Lower lobe of right lung (tissue), 2 donors: ENCODE results near the gene CLN6. TPM values are rescaled to one million over a fixed set of nuclear protein-coding genes. Genes with fewer than 3 reads are reported as not detected.
A peak's percentile ranks its signal among the peaks of the same experiment; 100 is the strongest.

Experiments used
- ATAC-seq, 2 donors: fragments of 200-7000 bp; cut with Tn5 transposase; one replicate each; pipeline ENCODE4 v1.9.1; 2020 to 2022; ENCODE audit warnings: mild to moderate bottlenecking in 2 of 2, moderate library complexity in 2 of 2
- DNase-seq: peaks from one replicate; pipeline ENCODE4 v3.0.0-alpha.2; 2020
- H3K27ac ChIP-seq: fragments of 200-600 bp; one replicate; pipeline ENCODE4 v1.8.0; 2022
- H3K27me3 ChIP-seq: fragments of 200-600 bp; one replicate; pipeline ENCODE4 v1.8.0; 2022; ENCODE audit warnings: low read depth
- H3K36me3 ChIP-seq: fragments of 200-600 bp; one replicate; pipeline ENCODE4 v1.8.0; 2022; ENCODE audit warnings: mild to moderate bottlenecking
- H3K4me1 ChIP-seq: fragments of 200-600 bp; one replicate; pipeline ENCODE4 v1.8.0; 2022
- H3K4me3 ChIP-seq: fragments of 200-600 bp; one replicate; pipeline ENCODE4 v1.8.0; 2022; ENCODE audit warnings: mild to moderate bottlenecking
- H3K9me3 ChIP-seq: fragments of 200-600 bp; one replicate; pipeline ENCODE4 v1.8.0; 2022
- CTCF ChIP-seq: fragments of 200-600 bp; IDR thresholded peaks from one replicate; pipeline ENCODE4 v1.8.0; 2022; ENCODE audit warnings: antibody characterized with exemption, mild to moderate bottlenecking
- intact Hi-C: fragments of 100-400 bp; cut with DNase I; formaldehyde crosslinking; loops from one replicate; pipeline ENCODE4 v1.11.0; 2022
- total RNA-seq: library from RNA; stranded (reverse); fragmentation: NEBNext Ultra II Directional; extraction: Animal tissue kit (Norgen Biotek cat#: 25700); gene quantifications from one replicate; pipeline ENCODE4 v1.2.1, GENCODE V29; 2021
- donor health status: DM: no; HTN: yes; CAD: no; lungs with severe emphysema.

Gene CLN6
- total RNA-seq, 1 donor from 2014 or later = 37.9 TPM

DNA sequence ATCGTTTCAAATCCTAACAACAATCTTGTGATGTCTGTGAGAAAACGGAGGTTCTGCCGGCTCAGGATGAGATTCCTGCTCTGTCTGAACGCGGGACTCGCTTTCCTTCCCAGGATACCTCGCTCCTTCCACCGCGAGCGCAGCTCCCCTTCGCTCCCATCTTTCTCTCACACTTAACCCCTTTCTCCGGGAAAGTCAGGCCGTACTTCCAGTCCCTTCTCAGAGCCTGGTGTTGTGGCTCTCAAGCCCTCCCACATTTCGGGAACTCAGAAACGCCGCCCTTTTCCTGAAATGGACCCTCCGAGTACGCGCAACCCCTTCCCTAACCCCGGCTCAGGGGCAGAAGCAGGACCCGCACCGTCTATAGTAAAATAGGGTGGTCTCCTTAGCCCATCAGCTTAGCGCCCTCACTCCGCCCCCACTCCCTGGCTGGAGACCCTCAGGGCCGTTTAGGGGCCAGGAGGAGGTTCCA, 47.6 kb upstream of the CLN6 start:
- H3K9me3 ChIP-seq = no peaks in the 10 kb centered on the region
- H3K4me1 ChIP-seq = peaks cover 56% of the 10 kb centered on the region
- H3K36me3 ChIP-seq = no peaks in the 10 kb centered on the region
- peak; percentile 5 to 41 for ATAC-seq
- no peaks in the 10 kb centered on the region for H3K27me3 ChIP-seq
- H3K4me3 ChIP-seq = peak overlapping the region; percentile 85
- DNase-seq = peak; percentile 53
- intact Hi-C loops = no loop called here
- no peak for TF ChIP-seq CTCF
- peak overlapping the region; percentile 98 for H3K27ac ChIP-seq

DNA sequence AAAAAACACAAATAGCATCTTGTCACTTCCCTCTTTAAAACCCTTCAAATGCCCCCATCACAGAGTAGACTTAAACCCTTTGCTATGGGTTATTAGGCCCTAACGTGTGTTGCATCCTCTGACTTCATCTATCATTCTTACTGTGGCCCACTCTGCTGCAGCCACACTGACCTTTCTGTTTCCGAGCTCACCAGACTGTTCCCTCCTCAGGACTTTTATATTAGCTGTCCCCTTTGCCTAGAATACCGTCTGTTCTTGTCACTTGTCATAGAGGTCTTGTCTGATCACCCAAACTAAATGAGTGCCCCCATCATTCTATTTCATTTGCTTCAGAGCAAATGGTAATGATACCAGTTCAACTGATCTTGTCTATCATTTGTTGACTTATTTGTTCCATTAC, 47.1 kb upstream of the CLN6 start:
- Histone ChIP-seq H3K9me3 (no peaks in the 10 kb centered on the region), H3K36me3 (no peaks in the 10 kb centered on the region), H3K27me3 (no peaks in the 10 kb centered on the region), H3K4me3 (peak overlapping the region; percentile 85), H3K27ac (peak overlapping the region; percentile 98), H3K4me1 (peaks cover 55% of the 10 kb centered on the region)
- ATAC-seq (no peak), DNase-seq (no peak)
- no peak for TF ChIP-seq CTCF
- intact Hi-C loops = no loop called here

DNA sequence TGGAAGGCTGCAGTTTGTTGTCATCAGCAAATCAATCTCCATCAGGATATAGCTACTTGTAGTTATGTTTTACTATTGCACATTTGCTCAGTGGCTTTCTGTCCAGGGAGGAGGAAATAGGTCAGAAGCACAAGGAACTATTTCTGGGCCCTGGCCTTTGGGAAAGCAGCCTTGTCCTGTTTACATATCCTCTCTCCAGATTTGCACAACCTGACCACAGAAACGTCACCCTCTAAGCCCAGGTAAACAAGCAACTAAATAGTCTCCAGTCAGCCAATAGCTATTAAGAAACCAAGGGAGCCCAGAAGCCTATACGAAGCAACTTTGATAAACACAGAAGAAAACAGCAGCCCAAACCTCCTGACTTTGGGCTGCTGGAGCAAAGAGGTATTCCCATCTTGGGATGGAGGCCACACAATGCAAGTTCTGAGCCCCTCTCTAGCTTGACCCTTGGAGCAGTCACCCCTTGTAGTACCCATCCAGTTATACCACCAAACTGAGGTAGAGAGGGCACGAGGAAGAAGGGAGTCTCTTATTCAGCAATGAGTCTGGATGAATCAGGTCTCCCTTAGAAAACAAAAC, 45.7 kb upstream of the CLN6 start:
- Histone ChIP-seq H3K27ac (peak overlapping the region; percentile 98), H3K27me3 (no peaks in the 10 kb centered on the region), H3K9me3 (no peaks in the 10 kb centered on the region), H3K4me3 (no peak overlapping the region), H3K4me1 (peaks cover 49% of the 10 kb centered on the region), H3K36me3 (no peaks in the 10 kb centered on the region)
- TF ChIP-seq CTCF = no peak
- peak; percentile 48 to 57 for ATAC-seq
- intact Hi-C loops = no loop called here
- DNase-seq = no peak

DNA sequence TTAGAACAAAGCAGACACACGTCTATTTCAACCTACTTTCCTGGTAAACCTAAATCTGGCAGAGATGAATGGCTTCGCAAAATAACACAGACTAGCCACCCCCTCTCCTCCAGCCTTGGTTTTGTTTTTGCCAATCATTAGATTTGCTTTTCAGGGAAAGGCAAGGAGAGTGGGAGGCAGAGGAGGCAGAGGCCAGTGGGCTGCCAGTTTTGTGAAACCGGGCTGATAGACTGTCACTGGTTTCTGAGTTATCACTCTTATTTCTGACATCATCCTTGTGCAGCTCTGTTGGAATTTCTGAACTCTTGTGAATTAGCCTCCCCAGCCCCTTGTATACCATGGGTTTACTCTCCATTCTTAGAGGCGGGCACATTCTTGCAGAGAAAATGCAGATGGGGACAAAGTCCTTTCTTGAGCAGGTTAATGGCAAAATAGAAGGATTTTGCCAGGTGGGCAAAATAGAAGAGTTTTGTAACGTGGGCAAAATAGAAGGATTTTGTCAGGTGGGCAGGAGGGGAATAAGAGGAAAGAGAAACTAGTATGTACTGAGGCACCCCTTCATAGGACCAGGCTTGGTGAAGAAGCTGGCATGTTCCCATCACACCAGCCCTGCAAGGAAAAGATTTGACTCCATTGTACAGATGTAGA, 44.8 kb upstream of the CLN6 start:
- Histone ChIP-seq H3K27me3 (no peaks in the 10 kb centered on the region), H3K4me3 (no peak overlapping the region), H3K36me3 (no peaks in the 10 kb centered on the region), H3K4me1 (peaks cover 40% of the 10 kb centered on the region), H3K27ac (peak overlapping the region; percentile 98), H3K9me3 (no peaks in the 10 kb centered on the region)
- ATAC-seq = no peak
- no peak for DNase-seq
- intact Hi-C loops = no loop called here
- no peak for TF ChIP-seq CTCF

DNA sequence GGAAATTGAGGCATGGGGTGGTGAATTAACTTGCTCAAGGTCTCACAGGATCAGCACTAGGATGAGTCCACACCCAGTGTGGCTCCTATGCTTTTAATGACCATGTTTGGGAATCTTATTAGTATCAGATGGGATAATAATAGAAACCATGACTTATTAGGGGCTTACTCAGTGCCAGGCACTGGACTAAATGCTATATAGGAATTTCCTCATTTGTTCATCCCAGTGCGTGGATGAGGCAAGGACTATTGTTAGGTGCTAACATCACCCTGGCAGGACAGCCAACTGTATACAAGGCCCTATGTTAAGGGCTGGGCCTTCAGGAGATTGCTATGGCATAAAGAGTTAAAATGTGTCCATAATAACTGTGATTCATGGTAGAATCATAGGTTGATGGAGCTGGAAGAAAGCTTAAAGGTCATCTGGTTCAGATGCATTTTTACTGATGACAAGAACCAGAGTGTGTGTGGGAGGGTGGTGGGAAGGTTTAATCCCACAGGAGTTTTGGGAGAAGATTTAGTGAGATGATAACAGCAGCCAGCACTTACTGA, 43.3 kb upstream of the CLN6 start:
- ATAC-seq = no peak
- intact Hi-C loops = no loop called here
- Histone ChIP-seq H3K27ac (no peak overlapping the region), H3K4me1 (peaks cover 34% of the 10 kb centered on the region), H3K27me3 (no peaks in the 10 kb centered on the region), H3K36me3 (no peaks in the 10 kb centered on the region), H3K9me3 (no peaks in the 10 kb centered on the region), H3K4me3 (no peak overlapping the region)
- DNase-seq = no peak
- TF ChIP-seq CTCF = no peak
